HepG2 (cell line): ENCODE measurements around the gene IL1B.

Experiments
- BRCA1 ChIP-seq: sonication (generic); formaldehyde crosslinking; IDR thresholded peaks from 2 replicates; pipeline ENCODE4 v1.4.0; 2020; ENCODE audit warnings: missing genetic modification reagents
- FOXO1 ChIP-seq: sonication (generic); formaldehyde crosslinking; IDR thresholded peaks from 2 replicates; pipeline ENCODE4 v1.4.0; 2020; ENCODE audit warnings: missing genetic modification reagents
- HMG20A ChIP-seq: IDR thresholded peaks from 2 replicates; pipeline ENCODE4 v1.6.1; 2016; ENCODE audit warnings: borderline replicate concordance
- HNRNPK ChIP-seq: fragments of 200-400 bp; formaldehyde crosslinking; IDR thresholded peaks from 2 replicates; pipeline ENCODE4 v1.6.1; 2018; ENCODE audit warnings: low read length, low read depth, moderate library complexity, mild to moderate bottlenecking; ENCODE audit not compliant: poor library complexity, severe bottlenecking
- KLF16 ChIP-seq, 2 experiments: sonication (generic) in 1 of 2; formaldehyde crosslinking in 1 of 2; IDR thresholded peaks; 2 replicates each; pipeline versions ENCODE4 v1.6.1 to v1.8.0; 2016 to 2023; ENCODE audit warnings: missing genetic modification reagents in 2 of 2, missing compliant biosample characterization in 1 of 2
- MAFG ChIP-seq: sonication (generic); formaldehyde crosslinking; IDR thresholded peaks from 2 replicates; pipeline ENCODE4 v1.5.1; 2020; ENCODE audit warnings: mild to moderate bottlenecking, missing genetic modification reagents
- MAZ ChIP-seq, 2 experiments: sonication (generic) in 1 of 2; formaldehyde crosslinking in 1 of 2; IDR thresholded peaks; 2 replicates each; pipeline versions ENCODE4 v1.5.0 to v1.6.1; 2012 to 2020; ENCODE audit warnings: low read depth in 2 of 2, mild to moderate bottlenecking in 2 of 2, borderline replicate concordance in 1 of 2, improper control_type of control experiment in 1 of 2, low read length in 1 of 2, missing genetic modification reagents in 1 of 2, moderate library complexity in 1 of 2
- NBN ChIP-seq: fragments of 450-650 bp; conservative IDR thresholded peaks from 2 replicates; pipeline ENCODE4 v1.6.1; 2017
- XRCC5 ChIP-seq: fragments of 200-400 bp; formaldehyde crosslinking; optimal IDR thresholded peaks from 2 replicates; pipeline ENCODE3; 2017; ENCODE audit warnings: mild to moderate bottlenecking, low read length
- TF ChIP-seq, protein P1 (sequence below): sonication (generic); formaldehyde crosslinking; IDR thresholded peaks from 2 replicates; pipeline ENCODE4 v1.5.0; 2020; ENCODE audit warnings: mild to moderate bottlenecking, missing genetic modification reagents, moderate library complexity
- TF ChIP-seq, protein P2 (sequence below): sonication (generic); formaldehyde crosslinking; IDR thresholded peaks from 2 replicates; pipeline ENCODE4 v1.5.0; 2020; ENCODE audit warnings: missing genetic modification reagents
- TF ChIP-seq, protein P3 (sequence below): sonication (generic); formaldehyde crosslinking; IDR thresholded peaks from 2 replicates; pipeline ENCODE4 v1.8.1; 2023; ENCODE audit warnings: mild to moderate bottlenecking, inconsistent platforms, moderate library complexity, missing genetic modification reagents, borderline replicate concordance

DNA sequence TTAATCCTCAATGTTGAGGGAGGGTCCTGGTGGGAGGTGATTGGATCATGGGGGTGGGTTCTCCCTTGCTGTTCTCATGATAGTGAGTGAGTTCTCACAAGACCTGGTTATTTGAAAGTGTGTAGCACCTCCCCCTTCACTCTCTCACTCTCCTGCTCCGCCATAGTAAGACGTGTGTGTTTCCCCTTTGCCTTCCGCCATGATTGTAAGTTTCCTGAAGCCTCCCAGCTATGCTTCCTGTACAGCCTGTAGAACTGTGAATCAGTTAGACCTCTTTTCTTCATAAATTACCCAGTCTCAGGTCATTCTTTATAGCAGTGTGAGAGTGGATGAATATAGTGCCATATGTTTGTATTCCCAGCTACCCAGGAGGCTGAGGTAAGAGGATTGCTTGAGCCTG is 9.6 kb downstream of the IL1B start:
- TF ChIP-seq KLF16 (CRISPR knock-in tag; IDR thresholded peaks at IDR 0.05) (no peak), HNRNPK (no peak), BRCA1 (CRISPR knock-in tag) (no peak), HMG20A (CRISPR knock-in tag) (no peak), XRCC5 (no peak), FOXO1 (CRISPR knock-in tag) (no peak), MAZ (IDR thresholded peaks at IDR 0.05; ENCODE audit: borderline replicate concordance, low read depth, low read length) (no peak), MAZ (CRISPR knock-in tag; IDR thresholded peaks at IDR 0.05; ENCODE audit: low read depth) (no peak), MAFG (CRISPR knock-in tag) (no peak), NBN (no peak)
- TF ChIP-seq, protein P1, sequence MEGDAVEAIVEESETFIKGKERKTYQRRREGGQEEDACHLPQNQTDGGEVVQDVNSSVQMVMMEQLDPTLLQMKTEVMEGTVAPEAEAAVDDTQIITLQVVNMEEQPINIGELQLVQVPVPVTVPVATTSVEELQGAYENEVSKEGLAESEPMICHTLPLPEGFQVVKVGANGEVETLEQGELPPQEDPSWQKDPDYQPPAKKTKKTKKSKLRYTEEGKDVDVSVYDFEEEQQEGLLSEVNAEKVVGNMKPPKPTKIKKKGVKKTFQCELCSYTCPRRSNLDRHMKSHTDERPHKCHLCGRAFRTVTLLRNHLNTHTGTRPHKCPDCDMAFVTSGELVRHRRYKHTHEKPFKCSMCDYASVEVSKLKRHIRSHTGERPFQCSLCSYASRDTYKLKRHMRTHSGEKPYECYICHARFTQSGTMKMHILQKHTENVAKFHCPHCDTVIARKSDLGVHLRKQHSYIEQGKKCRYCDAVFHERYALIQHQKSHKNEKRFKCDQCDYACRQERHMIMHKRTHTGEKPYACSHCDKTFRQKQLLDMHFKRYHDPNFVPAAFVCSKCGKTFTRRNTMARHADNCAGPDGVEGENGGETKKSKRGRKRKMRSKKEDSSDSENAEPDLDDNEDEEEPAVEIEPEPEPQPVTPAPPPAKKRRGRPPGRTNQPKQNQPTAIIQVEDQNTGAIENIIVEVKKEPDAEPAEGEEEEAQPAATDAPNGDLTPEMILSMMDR (CRISPR knock-in tag) = no peak
- TF ChIP-seq, protein P2, sequence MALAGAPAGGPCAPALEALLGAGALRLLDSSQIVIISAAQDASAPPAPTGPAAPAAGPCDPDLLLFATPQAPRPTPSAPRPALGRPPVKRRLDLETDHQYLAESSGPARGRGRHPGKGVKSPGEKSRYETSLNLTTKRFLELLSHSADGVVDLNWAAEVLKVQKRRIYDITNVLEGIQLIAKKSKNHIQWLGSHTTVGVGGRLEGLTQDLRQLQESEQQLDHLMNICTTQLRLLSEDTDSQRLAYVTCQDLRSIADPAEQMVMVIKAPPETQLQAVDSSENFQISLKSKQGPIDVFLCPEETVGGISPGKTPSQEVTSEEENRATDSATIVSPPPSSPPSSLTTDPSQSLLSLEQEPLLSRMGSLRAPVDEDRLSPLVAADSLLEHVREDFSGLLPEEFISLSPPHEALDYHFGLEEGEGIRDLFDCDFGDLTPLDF = no peak
- TF ChIP-seq, protein P3, sequence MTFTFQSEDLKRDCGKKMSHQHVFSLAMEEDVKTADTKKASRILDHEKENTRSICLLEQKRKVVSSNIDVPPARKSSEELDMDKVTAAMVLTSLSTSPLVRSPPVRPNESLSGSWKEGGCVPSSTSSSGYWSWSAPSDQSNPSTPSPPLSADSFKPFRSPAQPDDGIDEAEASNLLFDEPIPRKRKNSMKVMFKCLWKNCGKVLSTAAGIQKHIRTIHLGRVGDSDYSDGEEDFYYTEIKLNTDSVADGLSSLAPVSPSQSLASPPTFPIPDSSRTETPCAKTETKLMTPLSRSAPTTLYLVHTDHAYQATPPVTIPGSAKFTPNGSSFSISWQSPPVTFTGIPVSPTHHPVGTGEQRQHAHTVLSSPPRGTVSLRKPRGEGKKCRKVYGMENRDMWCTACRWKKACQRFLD (CRISPR knock-in tag) = no peak
